Measurements from ENCODE around the gene SLC38A7. TPM values are rescaled to one million over a fixed set of nuclear protein-coding genes. Genes with fewer than 3 reads are reported as not detected.
"Not testable (repeated sequence)": the region's sequence is repeated elsewhere in the genome, so short reads cannot be mapped to it uniquely, and the experiment has no call there.

Gene SLC38A7
- total and polyA plus RNA-seq, 7 experiments from 2014 or later, result 3.4 to 16.8 (median 12.6) TPM

DNA sequence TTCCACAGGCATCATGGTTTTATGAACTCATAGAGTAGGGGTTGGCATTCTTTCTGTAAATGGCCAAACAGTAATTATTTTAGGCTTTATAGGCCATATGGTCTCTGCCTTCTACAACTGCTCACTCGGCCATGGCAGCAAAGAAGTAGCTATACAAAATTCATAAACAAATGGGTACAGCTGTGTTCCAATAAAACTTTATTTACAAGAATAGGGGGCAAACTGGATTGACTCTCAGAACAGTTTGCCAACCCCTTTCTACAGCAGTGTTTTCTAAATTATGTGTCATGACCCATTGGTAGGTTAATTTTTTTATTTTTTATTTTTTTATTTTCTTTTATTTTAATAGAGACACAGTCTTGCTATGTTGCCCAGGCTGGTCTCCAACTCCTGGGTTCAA is 29.2 kb upstream of the SLC38A7 start:
- Mint-ChIP-seq H3K4me3 (no peak overlapping the region), H3K36me3 (peaks cover 21 to 58% (median 27%) of the 10 kb centered on the region in 5 donors), H3K9me3 (no peaks in the 10 kb centered on the region), H3K27ac (peak overlapping the region in 1 of 9 donors; percentile 19), H3K4me1 (no peaks in the 10 kb centered on the region), H3K27me3 (no peaks in the 10 kb centered on the region)
- CTCF ChIA-PET, result no interaction called here
- no peak overlapping the region for H3K4me3 ChIP-seq (ENCODE audit: low read length)
- no peaks in the 10 kb centered on the region for H3K9me3 ChIP-seq (ENCODE audit: control insufficient read depth in 2 of 3, low read length in 3 of 3)
- H3K4me1 ChIP-seq (ENCODE audit: control insufficient read depth in 2 of 2, insufficient read depth in 2 of 2, low read length in 2 of 2), result no peaks in the 10 kb centered on the region
- H3K27ac ChIP-seq (ENCODE audit: low read depth, low read length), result no peak overlapping the region
- peaks cover 7 to 57% (median 11%) of the 10 kb centered on the region in 3 experiments for H3K36me3 ChIP-seq (ENCODE audit: control insufficient read depth in 2 of 3, insufficient read depth in 3 of 3, low read length in 3 of 3)
- no peak for ATAC-seq
- DNase-seq, result no peak
- intact Hi-C loops (cut with micrococcal nuclease), result no loop called here
- no peaks in the 10 kb centered on the region for H3K27me3 ChIP-seq (ENCODE audit: control insufficient read depth in 2 of 2, insufficient read depth in 2 of 2, low read length in 2 of 2)
- POLR2A ChIA-PET, result no interaction called here

DNA sequence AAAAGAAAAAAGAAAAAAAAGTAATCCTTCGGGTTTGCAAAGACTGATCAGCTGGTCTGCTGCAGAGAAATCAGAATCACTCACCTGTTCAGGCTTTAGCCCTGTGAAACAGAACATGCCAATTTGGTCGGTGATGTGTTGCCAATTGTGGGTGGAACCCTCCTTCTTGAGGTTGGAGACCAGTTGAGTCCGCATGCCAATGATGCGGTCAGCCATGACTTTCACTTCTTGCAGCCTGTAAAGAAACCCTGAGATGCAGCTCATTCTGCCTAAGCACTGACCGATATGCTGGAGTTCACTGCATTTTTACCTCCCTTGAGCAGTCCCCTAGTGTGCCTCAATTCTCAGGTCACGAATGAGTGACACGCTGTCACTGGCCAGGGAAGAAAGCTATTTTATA is 24.8 kb upstream of the SLC38A7 start:
- Histone ChIP-seq H3K9me3 (ENCODE audit: control insufficient read depth in 2 of 3, low read length in 3 of 3) (no peaks in the 10 kb centered on the region), H3K4me1 (ENCODE audit: control insufficient read depth in 2 of 2, insufficient read depth in 2 of 2, low read length in 2 of 2) (no peaks in the 10 kb centered on the region), H3K4me3 (ENCODE audit: low read length) (no peak overlapping the region), H3K27ac (ENCODE audit: low read depth, low read length) (no peak overlapping the region), H3K27me3 (ENCODE audit: control insufficient read depth in 2 of 2, insufficient read depth in 2 of 2, low read length in 2 of 2) (no peaks in the 10 kb centered on the region), H3K36me3 (ENCODE audit: control insufficient read depth in 2 of 3, insufficient read depth in 3 of 3, low read length in 3 of 3) (peaks cover 0 to 45% (median 5%) of the 10 kb centered on the region in 3 experiments)
- peaks cover 0 to 3% (median 0%) of the 10 kb centered on the region in 11 donors for H3K9me3 Mint-ChIP-seq
- no peaks in the 10 kb centered on the region for H3K27me3 Mint-ChIP-seq
- DNase-seq, result no peak
- peaks cover 4 to 54% (median 26%) of the 10 kb centered on the region in 5 donors for H3K36me3 Mint-ChIP-seq
- ATAC-seq, result no peak
- no peak overlapping the region for H3K4me3 Mint-ChIP-seq
- H3K27ac Mint-ChIP-seq, result no peak overlapping the region
- H3K4me1 Mint-ChIP-seq, result no peaks in the 10 kb centered on the region
- intact Hi-C loops (cut with micrococcal nuclease), result no loop called here
- CTCF ChIA-PET, result no interaction called here
- POLR2A ChIA-PET, result no interaction called here

DNA sequence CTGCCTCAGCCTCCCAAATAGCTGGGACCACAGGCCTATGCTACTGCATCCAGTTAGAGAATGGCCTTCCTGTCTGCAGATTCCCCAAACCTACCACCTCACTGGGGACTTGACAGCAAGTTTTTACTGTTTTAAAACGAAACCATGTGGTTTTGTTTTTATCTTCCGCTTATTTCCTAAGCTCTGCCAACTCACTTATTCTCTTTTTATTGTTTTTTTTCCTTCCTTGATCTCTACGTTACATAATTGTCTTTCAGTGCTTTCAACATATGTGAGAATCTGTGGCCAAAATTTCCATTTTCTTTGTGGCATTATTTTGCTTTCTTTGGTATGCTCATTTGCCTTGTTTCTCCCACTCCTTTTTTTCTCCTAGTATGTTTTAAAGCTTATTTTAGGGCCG is 14.6 kb upstream of the SLC38A7 start:
- Histone ChIP-seq H3K27me3 (ENCODE audit: control insufficient read depth in 2 of 2, insufficient read depth in 2 of 2, low read length in 2 of 2) (no peaks in the 10 kb centered on the region), H3K9me3 (ENCODE audit: control insufficient read depth in 2 of 3, low read length in 3 of 3) (no peaks in the 10 kb centered on the region), H3K4me1 (ENCODE audit: control insufficient read depth in 2 of 2, insufficient read depth in 2 of 2, low read length in 2 of 2) (no peaks in the 10 kb centered on the region), H3K27ac (ENCODE audit: low read depth, low read length) (no peak overlapping the region), H3K36me3 (ENCODE audit: control insufficient read depth in 2 of 3, insufficient read depth in 3 of 3, low read length in 3 of 3) (no peaks in the 10 kb centered on the region), H3K4me3 (ENCODE audit: low read length) (no peak overlapping the region)
- Mint-ChIP-seq H3K4me1 (peaks cover 0 to 5% (median 4%) of the 10 kb centered on the region in 7 donors), H3K4me3 (peak overlapping the region in 4 of 10 donors; percentile 33 to 73 (median 55)), H3K27ac (peak overlapping the region in 7 of 9 donors; percentile 48 to 87 (median 70)), H3K9me3 (peaks cover 0 to 2% (median 0%) of the 10 kb centered on the region in 11 donors), H3K36me3 (peaks cover 0 to under 1% (median under 1%) of the 10 kb centered on the region in 5 donors), H3K27me3 (peaks cover 0 to 5% (median 0%) of the 10 kb centered on the region in 5 donors)
- DNase-seq, result no peak
- CTCF ChIA-PET, result interaction anchor here (0.6 kb wide), 1 partner anchor 47 kb away, joined by 3 read pairs; no protein-coding TSS in a partner anchor
- POLR2A ChIA-PET, result interaction anchor here (0.6 kb wide), 1 partner anchor 714 kb away, joined by 3 read pairs; no protein-coding TSS in a partner anchor
- no peak for ATAC-seq
- intact Hi-C loops (cut with micrococcal nuclease), result no loop called here

DNA sequence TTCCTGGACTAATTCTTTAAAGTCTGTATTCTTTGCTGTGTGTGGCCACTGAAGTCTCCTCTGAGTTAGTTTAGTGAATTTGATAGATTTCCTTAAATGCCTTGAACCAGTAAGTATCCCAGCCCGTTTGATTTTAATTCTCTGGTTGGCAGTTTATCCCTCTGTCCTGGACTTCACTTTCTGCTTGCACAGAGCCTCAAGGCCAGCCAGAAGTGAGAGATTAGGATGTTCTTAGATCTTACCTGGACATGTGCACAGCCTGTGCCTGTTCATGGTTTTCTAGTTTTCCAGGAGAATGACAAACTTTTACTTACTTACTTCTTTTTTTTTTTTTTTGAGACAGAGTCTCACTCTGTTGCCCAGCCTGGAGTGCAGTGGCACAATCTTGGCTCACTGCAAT is 10.8 kb upstream of the SLC38A7 start:
- CTCF ChIA-PET, result no interaction called here
- ATAC-seq, result no peak
- Mint-ChIP-seq H3K4me3 (no peak overlapping the region), H3K9me3 (peaks cover 0 to 10% (median 4%) of the 10 kb centered on the region in 11 donors), H3K36me3 (peaks cover 3 to 8% (median 4%) of the 10 kb centered on the region in 5 donors), H3K27ac (no peak overlapping the region), H3K27me3 (peaks cover 0 to 10% (median 4%) of the 10 kb centered on the region in 5 donors), H3K4me1 (peaks cover 0 to 5% (median 4%) of the 10 kb centered on the region in 7 donors)
- no peaks in the 10 kb centered on the region for H3K36me3 ChIP-seq (ENCODE audit: control insufficient read depth in 2 of 3, insufficient read depth in 3 of 3, low read length in 3 of 3)
- no peaks in the 10 kb centered on the region for H3K9me3 ChIP-seq (ENCODE audit: control insufficient read depth in 2 of 3, low read length in 3 of 3)
- H3K4me3 ChIP-seq (ENCODE audit: low read length), result no peak overlapping the region
- no peaks in the 10 kb centered on the region for H3K4me1 ChIP-seq (ENCODE audit: control insufficient read depth in 2 of 2, insufficient read depth in 2 of 2, low read length in 2 of 2)
- H3K27ac ChIP-seq (ENCODE audit: low read depth, low read length), result no peak overlapping the region
- no peaks in the 10 kb centered on the region for H3K27me3 ChIP-seq (ENCODE audit: control insufficient read depth in 2 of 2, insufficient read depth in 2 of 2, low read length in 2 of 2)
- no peak for DNase-seq
- intact Hi-C loops (cut with micrococcal nuclease), result no loop called here
- POLR2A ChIA-PET, result no interaction called here

DNA sequence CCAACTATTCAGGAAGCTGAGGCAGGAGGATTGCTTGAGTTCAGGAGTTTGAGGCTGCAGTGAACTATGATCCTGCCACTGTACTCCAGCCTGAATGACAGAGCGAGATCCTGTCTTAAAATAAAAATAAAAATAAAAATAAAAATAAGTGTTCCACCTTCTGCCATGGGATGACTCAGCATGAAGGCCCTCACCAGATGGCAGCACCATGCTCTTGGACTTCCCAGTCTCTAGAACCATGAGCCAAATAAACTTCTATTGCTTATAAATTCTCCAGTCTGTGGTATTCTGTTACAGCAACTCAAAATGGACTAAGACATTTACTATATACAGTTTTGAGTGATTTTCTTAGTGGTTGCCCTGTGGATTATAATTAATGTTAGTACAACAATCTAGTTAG is 7.9 kb upstream of the SLC38A7 start:
- ChIA-PET POLR2A (no interaction called here), CTCF (no interaction called here)
- H3K36me3 Mint-ChIP-seq, result peaks cover 3 to 8% (median 6%) of the 10 kb centered on the region in 5 donors
- Histone ChIP-seq H3K4me1 (ENCODE audit: control insufficient read depth in 2 of 2, insufficient read depth in 2 of 2, low read length in 2 of 2) (no peaks in the 10 kb centered on the region), H3K4me3 (ENCODE audit: low read length) (no peak overlapping the region), H3K36me3 (ENCODE audit: control insufficient read depth in 2 of 3, insufficient read depth in 3 of 3, low read length in 3 of 3) (no peaks in the 10 kb centered on the region), H3K9me3 (ENCODE audit: control insufficient read depth in 2 of 3, low read length in 3 of 3) (no peaks in the 10 kb centered on the region), H3K27me3 (ENCODE audit: control insufficient read depth in 2 of 2, insufficient read depth in 2 of 2, low read length in 2 of 2) (no peaks in the 10 kb centered on the region), H3K27ac (ENCODE audit: low read depth, low read length) (no peak overlapping the region)
- DNase-seq, result no peak
- peaks cover 0 to 10% (median 4%) of the 10 kb centered on the region in 11 donors for H3K9me3 Mint-ChIP-seq
- H3K27me3 Mint-ChIP-seq, result peaks cover 0 to 22% (median 4%) of the 10 kb centered on the region in 5 donors
- H3K27ac Mint-ChIP-seq, result no peak overlapping the region
- intact Hi-C loops (cut with micrococcal nuclease), result no loop called here
- no peak for ATAC-seq
- H3K4me1 Mint-ChIP-seq, result no peaks in the 10 kb centered on the region
- H3K4me3 Mint-ChIP-seq, result no peak overlapping the region

DNA sequence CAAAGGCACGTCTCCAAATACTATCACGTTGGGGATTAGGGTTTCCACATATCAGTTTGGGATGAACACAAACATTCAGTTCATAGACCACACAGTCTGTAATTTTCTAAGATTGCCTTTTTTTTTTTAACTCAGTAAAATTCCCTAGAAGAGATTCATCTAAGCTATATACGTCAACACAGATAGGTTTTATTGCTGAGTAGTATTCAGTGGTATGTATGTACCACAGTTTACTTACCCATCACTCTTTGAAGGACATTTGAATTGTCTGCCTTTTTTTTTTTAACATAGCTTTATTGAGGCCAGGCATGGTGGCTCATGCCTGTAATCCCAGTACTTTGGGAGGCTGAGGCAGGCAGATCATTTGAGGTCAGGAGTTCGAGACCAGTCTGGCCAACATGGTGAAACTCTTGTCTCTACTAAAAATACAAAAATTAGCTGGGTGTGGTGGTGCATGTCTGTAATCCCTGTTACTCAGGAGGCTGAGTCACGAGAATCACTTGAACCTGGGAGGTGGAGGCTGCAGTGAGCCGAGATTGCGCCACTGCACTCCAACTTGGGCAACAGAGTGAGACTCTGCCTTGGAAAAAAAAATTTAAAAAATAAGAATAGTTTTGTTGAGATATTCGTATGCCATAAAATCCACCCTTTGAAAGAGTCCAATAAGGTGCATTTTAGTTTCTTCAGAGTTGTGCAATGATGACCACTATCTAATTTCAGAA is 2.6 kb upstream of the SLC38A7 start:
- CTCF ChIA-PET, result not testable (repeated sequence)

More for the DNA sequence above, 2.6 kb upstream of the SLC38A7 start:
- H3K9me3 Mint-ChIP-seq; H3K4me3 ChIP-seq (ENCODE audit: low read length); H3K27me3 ChIP-seq (ENCODE audit: control insufficient read depth in 2 of 2, insufficient read depth in 2 of 2, low read length in 2 of 2); H3K36me3 ChIP-seq (ENCODE audit: control insufficient read depth in 2 of 3, insufficient read depth in 3 of 3, low read length in 3 of 3); ATAC-seq; H3K36me3 Mint-ChIP-seq; DNase-seq; H3K27ac ChIP-seq (ENCODE audit: low read depth, low read length); H3K9me3 ChIP-seq (ENCODE audit: control insufficient read depth in 2 of 3, low read length in 3 of 3); H3K27ac Mint-ChIP-seq; intact Hi-C loops (cut with micrococcal nuclease); POLR2A ChIA-PET: not testable (repeated sequence)
- Mint-ChIP-seq H3K4me1 (peaks cover 6 to 24% (median 18%) of the 10 kb centered on the region in 7 donors), H3K4me3 (peak overlapping the region in 2 of 10 donors; percentile 32 to 59), H3K27me3 (peaks cover 0 to 17% (median 4%) of the 10 kb centered on the region in 5 donors)
- peaks cover 12 to 20% of the 10 kb centered on the region in 2 donors for H3K4me1 ChIP-seq (ENCODE audit: control insufficient read depth in 2 of 2, insufficient read depth in 2 of 2, low read length in 2 of 2)
